Dermis microvascular lymphatic vessel endothelial cell (primary cell): ENCODE measurements around the gene RELL1. TPM values are rescaled to one million over a fixed set of nuclear protein-coding genes. Genes with fewer than 3 reads are reported as not detected.

Experiments used
- DNase-seq, 2 donors: peaks; one replicate each; pipeline versions ENCODE4 v3.0.0 to v3.0.0-alpha.2; 2010; ENCODE audit warnings: low read depth in 2 of 2
- total RNA-seq: library from RNA; depleted of rRNA; stranded (reverse); fragments of >200 nt; gene quantifications from 2 replicates; pipeline ENCODE4 v1.2.1, GENCODE V29; 2014

Gene RELL1
- total RNA-seq, 1 donor from 2014 or later, result 106 TPM

DNA sequence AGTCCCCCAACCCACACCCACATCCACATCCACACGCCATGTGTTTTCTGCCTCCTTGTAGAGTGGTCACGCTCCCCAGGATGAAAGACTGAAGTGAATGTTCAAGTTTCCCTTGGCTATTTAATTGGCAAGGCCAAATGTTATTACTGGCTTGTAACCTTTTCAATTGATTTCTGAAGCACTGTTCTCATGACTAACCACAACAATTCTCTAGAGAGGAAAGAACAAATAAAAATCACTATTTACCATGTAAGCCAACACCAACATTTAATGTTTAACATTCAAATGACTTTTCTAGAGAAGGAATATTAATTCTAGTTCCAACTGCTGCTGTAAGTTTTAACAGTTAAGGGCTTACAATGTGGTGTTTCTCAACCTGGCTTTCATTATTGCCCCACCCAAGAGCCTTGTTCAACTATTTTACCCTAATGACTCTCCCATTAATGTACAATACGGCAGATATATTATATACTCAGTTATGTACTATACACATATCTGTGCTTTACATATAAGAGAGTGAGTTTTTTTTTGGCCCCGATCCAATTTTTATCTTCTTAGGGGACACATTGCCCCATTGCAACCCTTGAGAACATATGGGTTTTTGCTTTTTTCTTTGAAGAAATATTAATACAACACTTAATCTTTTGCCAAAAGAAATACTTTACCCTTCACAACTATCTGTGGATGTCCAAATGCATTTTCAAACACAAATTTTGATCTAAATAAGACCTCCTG is 46.5 kb downstream of the RELL1 start:
- peak in 1 of 2 donors; percentile 35 for DNase-seq

DNA sequence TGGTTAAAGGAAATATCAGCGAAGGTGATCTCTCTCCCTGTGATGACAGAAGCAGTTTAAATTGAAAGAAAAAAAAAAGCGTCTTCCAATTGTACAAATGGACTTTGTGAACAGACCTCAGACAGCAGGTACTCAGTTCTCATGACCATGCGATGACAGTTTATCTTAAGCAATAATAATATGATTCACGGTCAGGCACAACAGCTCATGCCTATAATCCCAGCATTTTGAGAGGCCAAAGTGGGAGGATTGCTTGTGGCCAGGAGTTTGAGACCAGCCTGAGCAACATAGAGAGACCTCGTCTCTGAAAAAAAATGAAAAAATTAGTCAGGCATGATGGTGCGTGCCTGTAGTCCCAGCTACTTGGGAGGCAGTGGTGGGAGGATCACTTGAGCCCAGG is 51.0 kb downstream of the RELL1 start:
- no peak for DNase-seq

GRCh38 chr4:37634180-37634579 is 52.0 kb downstream of the RELL1 start:
- DNase-seq, result no peak

- no peak for DNase-seq
Measured at GRCh38 chr4:37632836-37633235, 53.3 kb downstream of the RELL1 start.

GRCh38 chr4:37631551-37631950 is 54.6 kb downstream of the RELL1 start:
- no peak for DNase-seq

- DNase-seq, result no peak
Measured at GRCh38 chr4:37629713-37630112, 56.5 kb downstream of the RELL1 start.

GRCh38 chr4:37628977-37629609 is 57.1 kb downstream of the RELL1 start:
- peak in 1 of 2 donors; percentile 53 for DNase-seq

DNA sequence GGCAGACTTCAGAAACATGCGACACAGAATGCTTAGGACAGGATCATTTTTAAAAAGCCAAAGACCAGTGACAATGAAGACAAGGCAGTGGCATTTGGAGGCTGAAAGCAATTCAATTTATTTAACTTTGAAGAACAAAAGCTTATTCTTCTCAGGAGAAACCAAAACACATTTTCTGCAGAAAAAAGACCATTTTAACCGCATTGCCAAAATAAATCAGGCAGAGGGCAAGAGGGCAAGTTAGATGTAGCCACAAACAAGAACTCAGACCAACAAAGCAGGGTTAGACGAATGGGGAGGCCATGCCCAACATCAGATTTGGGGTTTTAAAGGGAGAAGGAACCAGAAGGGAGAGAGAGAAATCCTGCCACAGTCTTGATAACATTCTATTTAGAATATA is 58.9 kb downstream of the RELL1 start:
- DNase-seq, result no peak

GRCh38 chr4:37625499-37625898 is 60.7 kb downstream of the RELL1 start:
- no peak for DNase-seq

- DNase-seq, result no peak
Measured at GRCh38 chr4:37623940-37624339, 62.2 kb downstream of the RELL1 start.

- no peak for DNase-seq
Measured at GRCh38 chr4:37623125-37623524, 63.1 kb downstream of the RELL1 start.

- no peak for DNase-seq
Measured at GRCh38 chr4:37620176-37620575, 66.0 kb downstream of the RELL1 start.

DNA sequence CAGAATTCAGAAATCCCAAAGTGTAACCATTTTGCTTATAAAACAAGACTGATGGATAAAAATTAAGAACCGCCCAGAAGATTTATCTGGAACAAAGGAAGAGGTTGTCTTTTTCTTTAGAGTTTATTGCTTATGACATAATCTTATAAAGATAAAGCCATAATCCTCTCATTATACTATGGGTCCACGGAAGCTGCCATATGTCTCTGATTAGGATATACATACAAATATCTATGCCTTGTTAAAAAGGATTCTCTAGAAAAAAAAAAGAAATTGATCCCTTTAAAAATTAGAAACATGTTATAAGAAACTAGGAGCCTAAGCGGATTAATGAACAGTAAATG is 70.5 kb downstream of the RELL1 start:
- DNase-seq, result no peak

- no peak for DNase-seq
Measured at GRCh38 chr4:37615059-37615719, 71.0 kb downstream of the RELL1 start.

GRCh38 chr4:37612811-37613210 is 73.4 kb downstream of the RELL1 start:
- DNase-seq, result no peak

DNA sequence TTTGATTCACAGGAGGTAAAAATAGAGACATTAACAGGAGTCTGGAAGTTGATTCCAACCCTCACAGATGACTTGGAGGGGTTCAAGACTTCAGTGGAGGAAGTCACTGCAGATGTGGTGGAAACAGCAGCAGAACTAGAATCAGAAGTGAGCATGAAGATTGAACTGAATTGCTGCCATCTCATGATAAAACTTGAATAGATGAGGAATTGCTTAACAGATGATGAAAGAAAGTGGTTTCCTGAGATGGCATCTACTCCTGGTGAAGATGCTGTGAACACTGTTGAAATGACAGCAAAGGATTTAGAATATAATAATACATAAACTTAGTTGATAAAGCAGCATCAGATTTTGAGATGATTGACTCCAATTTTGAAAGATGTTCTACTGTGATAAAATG is 76.5 kb downstream of the RELL1 start:
- no peak for DNase-seq

DNA sequence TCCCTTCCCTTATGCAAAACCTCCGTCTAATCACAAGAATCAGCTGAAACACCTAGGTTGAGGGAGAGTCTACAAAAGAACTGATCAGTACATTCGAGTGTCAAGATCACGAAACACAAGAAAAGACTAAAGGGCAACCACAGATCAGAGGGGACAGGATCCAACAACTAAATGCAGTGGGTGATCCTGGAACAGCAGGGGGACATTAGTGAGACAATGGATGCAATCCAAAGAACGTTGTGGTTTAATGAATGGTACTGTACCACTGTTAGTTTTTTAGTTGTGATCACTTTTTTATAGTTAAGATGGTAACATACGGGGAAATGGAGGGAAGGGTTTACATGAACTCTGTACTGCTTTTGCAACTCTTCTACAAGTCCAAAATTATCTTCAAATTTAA is 79.2 kb downstream of the RELL1 start:
- no peak for DNase-seq

GRCh38 chr4:37605843-37606565 is 80.2 kb downstream of the RELL1 start:
- DNase-seq, result no peak

GRCh38 chr4:37604461-37604860 is 81.7 kb downstream of the RELL1 start:
- peak in 1 of 2 donors; percentile 46 for DNase-seq

- no peak for DNase-seq
Measured at GRCh38 chr4:37603711-37604110, 82.5 kb downstream of the RELL1 start.

GRCh38 chr4:37603070-37603468 is 83.1 kb downstream of the RELL1 start:
- peak; percentile 35 to 75 for DNase-seq

DNA sequence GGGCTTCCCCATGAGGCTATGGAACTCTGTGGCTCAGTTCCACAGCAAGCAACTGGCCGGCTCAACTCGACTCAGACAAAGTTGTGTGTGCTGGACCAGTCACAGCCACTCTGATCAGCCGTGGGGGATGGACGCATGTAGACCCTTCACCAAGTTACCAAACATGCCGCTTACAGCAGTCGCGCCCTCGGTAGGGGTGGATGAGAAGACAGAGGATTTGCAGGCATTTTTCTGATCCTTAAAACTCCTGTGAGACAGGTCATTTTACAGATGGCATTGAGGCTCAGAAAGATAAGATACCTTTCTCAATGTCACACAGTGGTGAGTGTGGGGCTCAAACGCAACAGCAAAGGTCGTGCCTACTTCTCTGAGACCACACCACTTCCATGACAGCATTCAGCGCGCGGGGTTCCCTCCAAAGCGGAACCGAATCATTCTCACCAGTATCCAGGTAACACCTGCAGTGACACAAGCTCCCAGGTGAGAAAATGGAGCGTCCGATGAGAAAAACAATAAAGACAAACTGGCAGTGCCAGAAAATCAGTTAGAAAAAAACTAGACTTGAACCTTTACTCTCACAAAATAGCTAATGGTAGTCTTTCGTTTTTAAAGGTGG is 83.6 kb downstream of the RELL1 start:
- DNase-seq, result no peak
